GM21447 (cell line): ENCODE measurements around the gene PKNOX2.

ENCODE experiments used
- ATAC-seq: cut with Tn5 transposase; IDR thresholded peaks from one replicate; pipeline ENCODE4 v1.9.1; 2021; ENCODE audit not compliant: unreplicated experiment

PKNOX2 gene

DNA sequence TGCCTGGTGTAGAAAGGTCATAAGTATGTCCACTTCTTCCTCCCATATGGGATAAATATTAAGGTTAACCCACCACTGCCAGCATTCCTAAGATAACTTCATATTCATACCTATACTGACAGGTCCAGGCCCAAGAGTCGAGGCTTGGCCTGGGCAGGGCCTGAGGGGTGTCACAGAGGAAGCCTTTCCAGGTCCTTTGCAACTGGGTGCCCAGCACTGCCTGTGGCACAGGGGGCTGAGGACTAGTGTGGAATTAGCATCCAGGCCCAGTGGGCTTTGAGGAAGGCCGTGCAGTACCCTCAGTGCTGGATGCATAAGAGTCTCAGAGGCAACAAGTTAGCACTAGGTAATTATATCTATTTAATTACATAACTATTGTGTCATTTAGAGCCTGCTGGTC, 65.4 kb downstream of the PKNOX2 start:
- no peak for ATAC-seq

DNA sequence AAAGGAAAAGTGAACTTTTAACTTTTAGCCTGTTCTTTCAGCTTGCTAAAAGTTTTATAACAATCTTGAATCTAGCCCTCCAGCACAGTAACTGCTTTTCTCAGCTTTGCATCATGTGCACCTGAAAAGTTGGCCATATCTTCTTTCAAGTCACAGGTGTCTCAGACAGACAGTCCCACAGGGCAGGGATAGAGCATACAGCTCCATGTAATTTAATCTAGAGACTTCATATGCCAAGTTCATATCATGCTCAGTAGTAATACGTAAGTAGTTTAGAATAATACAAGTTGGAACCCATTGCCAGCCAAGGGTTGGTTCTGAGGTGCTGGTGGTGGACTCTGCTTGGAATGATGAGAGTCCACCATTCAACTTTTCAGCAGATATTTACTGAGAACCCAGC, 68.6 kb downstream of the PKNOX2 start:
- no peak for ATAC-seq

DNA sequence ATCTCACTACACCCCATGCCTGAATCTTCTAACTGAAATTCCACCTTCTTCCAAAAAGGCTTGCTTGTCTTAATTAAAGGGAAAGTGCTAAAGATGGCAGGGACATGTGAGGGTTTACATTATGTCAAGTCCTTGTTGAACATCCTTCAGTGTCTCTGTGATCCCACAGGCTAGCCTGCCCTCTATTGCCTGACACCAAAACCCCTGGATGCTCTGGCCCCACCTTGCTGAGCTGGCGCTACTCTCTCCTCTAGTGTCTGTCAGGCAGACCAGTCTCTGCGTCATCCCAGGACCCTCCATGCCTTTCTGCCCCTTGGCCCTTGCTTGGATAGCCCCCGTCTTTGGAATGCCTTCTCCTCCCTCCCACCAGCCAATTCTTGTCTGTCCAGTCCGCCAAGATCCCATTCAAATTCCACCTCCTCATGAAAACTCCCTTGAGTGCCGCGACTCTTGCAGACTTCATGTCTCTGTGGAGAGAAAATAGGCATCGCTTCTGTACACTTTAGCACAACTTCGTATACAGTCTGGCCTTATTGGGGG, 69.3 kb downstream of the PKNOX2 start:
- ATAC-seq: no peak

DNA sequence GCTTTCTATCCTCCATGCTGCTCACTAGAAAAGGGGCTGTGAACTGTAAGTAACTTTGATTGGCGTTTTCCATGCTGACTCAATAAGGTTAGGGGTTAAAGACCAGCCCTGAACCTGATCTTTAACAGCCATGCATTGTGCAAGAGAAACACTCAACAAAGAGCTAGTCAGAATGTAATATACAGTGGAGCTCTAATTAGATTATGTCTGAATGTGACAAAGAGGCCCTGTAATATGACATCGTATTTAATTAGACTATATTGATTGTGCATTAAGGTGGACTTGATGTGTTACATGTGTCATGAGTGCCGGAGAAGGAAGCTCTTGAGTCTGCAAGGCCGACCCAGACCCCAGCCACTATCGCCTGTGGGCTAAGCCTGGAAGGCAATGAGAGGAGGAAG, 70.5 kb downstream of the PKNOX2 start:
- no peak for ATAC-seq

DNA sequence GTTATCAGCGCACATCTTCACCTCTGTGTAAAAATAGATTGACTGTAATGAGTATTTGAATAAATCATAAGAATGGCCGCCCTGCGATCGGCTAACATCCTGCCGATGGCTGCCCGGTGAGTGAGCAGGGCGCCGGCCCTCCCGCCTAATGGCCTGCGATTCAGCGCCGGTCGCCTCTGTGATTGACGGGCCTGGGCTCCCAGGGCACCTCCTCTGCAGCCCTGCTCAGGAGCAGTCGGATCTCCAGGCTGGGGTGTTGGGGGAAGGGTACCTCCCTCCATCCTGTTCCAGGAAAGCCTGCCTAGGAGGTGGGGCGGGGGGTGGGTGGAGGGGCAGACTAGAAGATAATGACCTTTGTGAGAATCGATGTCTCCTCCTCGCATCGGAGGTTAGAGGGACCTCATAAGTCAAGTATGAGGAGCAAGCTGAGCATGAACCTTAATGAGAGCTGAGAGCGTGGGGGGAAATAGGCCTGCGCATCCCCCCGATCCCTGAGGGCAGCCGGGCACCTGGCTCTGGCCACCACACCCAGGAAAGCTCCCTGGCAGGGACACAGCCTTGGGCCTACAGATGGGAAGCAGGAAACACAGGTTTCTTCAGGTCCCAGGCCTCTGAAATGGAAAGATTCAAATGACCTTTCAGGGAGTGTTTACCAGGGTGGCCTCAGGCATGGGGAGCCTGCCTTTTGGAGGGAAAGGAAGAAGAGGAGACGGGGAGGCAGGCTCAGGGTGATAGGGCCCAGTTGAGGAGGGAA, 71.7 kb downstream of the PKNOX2 start:
- no peak for ATAC-seq

DNA sequence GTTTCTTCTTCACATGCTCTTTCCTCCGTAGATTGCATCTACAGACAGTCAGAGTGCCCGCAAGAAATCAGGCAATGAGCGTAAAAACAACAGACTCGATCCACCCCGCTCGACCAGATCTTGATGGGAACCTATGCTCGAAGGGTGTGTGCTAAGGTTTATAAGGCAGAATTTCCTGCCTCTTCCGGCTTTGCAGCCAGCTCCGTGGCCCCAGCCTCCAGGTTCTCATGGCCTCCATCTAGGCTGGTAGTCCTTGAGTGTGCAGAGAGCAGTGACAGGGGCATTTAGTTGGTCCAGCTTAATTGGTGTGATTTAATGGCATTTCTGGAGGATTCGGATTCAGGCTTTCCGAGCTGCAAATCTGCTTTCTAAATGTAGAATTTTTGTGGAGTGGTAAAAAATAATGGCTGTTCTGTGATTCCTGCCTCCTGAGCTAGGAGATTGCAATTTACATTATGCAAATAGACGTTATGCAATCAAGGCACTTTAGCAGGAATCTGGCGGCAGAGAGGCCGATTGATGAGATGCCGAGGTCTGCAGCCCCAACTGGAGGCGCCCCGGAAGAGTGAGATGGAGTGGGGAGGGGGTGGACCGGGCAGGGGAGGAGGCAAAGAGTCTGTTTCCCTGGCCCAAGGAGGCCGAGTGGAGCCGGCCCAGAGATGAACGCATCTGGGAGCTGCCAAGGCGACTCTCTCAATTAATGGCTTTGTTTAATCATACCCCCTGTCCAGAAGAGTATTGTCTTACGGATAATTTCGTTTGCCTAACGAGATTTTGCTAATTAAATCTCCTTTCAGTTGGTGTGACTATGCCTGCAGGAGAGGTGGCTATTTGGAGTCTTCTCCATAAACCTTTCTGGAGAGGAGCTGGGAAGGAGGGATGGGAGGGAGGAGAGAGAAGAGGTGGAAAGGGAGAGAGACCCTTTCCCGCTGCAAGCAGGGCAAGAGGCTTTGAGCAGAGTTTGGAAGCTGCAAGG, 75.3 kb downstream of the PKNOX2 start:
- ATAC-seq: no peak

DNA sequence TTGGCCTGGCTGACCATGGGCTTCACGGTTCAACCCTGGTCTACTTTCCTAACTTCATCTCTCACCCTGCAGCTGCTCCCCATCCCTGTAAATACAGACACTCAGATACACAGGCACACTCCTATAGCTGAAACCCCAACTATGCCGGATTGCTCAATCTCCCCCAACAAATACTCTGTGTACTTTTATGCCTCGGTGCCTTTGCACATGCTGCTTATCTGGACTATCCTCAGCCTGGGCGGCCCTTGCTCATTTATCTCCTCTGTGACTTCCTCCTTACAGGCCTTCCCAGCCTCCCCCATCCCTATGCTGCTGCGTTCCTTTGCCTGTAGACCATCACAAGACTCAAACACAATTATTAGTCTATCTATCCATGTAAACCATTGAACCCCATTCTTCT, 76.6 kb downstream of the PKNOX2 start:
- ATAC-seq: no peak

DNA sequence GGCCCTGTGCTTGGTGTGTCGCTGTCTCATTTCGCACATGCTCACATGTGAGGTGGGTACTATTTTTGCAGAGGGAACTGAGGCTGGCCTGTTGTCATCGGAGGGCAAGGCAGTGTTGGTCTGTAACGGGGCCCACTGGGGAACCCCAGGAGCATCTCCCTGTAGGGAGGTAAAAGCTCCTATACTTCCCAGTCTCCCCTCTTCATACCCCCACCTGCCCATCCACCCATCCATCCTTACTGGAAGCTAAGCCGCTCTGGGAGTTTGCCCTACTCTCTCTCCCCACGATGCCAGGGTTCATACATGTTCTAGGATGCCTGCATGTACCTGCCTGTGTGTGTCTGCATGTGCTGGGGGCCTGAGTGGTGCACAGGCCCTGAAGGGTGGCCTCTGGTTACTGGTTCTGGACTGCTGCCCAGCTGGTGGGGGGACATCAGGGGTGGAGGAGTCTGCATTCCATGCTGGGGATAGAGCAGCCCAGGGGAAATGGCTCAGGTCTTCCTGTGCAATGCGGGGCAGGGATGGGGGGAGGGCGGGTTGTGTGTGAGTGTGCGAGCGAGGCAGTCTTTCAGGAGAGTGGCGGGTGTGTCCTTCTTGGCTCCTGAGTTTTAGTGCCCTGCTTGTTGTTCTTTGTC, 77.7 kb downstream of the PKNOX2 start:
- ATAC-seq: no peak

DNA sequence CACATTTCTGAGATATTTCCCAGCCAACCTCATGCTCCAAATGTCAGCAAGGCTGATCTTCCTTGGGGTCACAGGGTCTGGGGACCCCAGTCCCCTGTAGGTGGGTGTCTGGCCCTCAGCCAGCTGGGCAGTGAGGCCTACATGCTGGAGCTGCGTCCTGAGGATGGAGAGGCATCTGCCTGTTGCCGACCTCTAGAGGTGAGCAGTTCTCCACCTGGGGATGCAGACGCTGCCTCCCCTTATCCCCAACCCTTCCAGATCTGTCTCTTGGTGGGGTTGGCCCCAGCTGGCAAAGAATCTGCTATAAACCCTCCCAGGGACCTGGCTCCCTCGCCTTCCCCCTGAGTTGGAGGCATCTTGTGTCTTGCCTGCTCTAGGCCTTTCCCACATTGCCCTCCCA, 79.6 kb downstream of the PKNOX2 start:
- ATAC-seq: no peak

DNA sequence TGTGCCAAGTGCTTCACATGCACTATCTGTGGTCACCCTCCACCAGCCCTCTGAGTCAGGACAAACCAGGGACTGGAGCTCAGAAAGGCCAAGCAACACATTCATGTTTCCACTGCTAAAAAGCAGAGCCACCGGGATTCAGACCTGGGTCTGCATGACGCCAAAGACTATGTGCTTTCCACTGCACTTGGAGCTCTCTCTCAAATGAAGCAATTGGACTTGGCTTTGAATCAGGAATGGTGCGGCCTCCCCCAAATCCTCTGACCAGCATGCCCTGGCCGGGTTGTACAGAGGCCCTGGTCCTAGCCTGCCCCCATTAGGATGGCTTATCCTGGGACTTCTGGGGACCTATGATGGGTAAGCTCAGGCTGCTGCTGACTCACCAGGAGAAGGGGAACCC, 80.7 kb downstream of the PKNOX2 start:
- no peak for ATAC-seq

DNA sequence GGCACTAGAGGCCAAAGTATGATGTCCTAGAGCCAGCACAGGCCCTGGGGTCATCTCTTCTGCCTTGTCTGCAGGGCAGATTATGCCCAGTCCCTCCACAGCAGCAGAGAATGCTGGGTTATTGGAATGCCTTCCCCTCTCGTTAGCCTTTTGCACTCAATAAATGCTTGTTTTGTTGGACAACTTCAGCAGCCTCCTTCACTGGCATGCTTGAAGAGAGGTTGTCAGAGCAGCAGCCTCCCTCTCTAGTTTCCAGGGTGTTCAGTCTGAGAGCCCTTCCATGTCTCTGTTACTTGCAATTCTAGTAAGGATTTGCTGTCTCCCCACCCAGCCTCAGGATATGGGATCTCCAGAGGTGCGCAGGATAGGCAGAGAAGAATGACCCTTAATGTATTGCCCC, 82.9 kb downstream of the PKNOX2 start:
- no peak for ATAC-seq

DNA sequence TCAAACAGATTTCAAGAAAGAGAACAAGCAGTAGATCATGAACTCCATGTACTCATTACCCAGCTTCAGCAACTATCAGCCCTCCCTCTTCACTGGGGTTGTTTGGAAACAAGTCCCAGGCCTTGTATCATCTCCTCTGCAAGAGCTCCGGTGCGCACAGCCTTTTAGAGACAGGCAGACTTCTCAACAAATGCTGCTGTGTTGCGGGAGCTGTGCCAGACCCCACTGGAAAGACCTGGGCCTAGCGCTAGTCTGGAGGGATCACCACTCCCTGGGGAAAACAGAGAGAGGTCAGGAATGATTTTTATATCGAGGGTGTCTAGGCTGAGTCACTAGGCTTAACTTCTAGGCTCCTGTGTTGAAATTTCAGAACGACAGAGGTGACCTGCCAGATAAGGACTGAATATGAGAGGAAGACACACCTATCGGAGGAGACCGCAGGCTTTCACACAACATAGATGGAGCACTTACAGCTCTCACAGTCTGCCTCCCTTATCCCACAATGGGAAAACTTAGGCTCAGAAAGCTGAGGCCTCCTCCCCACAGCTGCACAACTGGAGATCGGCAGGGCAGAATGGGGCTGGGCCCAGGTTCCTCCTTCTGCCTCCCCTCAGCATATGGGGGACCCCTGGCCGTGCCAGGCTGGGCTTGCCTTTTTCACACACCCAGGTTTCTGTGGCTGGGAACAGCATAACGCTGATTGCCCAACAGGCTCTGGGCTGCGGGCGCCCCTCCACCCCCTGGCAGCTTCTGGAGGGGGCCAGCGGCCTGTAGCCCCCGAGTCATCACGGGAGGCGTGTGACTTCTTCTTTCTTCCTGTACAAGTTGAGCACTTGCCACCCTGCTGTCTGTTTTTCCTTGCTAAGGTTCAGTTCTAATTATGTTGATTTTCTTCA, 86.0 kb downstream of the PKNOX2 start:
- no peak for ATAC-seq

DNA sequence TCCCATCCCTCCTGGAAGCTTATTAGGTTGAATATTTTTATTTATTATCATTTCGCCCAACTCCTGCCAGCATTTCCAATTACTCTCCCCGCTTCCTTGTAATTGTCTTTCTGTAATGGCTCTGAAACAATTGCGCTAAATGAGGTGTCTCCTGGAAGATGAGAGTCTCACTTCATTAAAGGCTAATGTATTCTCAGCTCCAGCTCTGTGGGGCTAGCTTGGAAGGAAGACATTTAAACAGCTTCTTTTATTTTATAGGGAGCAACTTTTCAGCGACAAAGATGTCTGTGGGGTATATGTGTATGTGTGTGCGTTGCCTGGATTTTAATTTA, 86.6 kb downstream of the PKNOX2 start:
- ATAC-seq: no peak

DNA sequence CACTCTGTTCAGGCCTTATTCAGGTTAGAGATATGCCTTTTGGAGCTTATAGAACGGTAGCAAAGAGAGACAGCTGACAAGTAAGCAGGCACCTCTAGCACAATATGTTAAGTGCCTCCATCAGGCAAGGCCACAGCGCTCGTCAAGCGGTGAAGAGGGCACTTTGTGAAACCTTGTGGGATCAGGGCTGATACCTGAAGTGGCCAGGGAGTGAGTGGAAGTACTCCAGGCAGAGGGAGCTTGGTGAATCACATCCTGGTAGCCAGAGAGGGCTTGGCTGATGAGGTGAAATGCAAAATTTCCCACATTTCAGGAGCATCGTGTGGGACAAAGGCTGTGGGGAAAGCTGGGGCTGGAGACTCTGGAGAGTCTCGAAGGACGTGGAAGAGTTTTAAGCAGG, 87.4 kb downstream of the PKNOX2 start:
- ATAC-seq: no peak

DNA sequence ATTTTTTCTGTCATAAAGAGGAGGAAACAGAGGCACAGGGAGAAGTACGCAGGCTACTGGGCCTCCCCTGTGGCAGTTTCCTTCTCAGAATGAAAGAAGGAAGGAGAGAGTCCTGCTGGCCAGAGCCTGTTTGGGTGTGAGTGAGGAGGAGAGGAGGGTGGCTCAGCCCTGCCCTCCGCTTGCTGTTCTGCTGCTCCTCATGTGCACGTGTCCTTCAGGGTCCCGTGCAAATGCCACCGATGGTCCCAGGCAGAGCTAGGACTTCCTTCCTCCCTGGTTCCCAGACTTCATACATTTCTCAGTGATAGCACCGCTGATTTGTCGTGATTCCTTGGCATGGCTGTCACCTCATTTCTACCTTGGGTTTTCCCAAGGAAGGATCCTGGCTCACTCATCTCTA, 88.7 kb downstream of the PKNOX2 start:
- ATAC-seq: no peak

DNA sequence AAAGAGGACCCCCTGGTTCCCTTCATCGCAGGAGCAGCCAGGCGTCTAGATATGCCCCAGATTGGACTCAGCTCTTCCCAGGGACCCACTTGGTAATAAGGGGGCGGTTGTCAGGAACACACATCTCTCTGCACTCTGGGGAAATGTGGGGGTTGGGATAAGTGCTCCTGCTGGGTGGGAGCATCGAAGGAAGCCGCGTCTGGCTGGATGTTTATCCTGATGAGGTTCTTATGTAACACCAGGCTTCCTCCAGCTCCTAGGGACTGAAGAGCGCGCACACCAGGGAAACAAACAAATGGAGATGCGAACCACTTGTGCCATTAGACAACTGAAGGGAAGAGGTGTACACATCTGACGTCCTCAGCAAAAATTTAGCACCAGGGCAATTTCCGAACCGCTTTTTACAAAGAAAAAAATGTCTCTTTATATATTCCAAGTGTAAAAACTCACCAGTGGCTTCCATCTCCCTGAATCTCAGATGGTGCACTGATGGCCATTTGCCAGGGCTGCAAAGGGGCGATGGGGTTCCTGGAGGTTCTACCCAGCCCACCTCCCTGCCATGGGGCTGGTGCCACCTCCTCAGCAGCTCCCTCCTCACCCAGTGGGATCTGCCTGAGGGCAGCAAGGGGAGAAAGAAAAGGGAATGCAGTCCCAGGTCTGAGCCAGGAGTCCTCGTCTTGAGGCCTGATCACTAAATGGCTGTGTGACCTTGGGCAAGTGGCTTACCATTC, 89.4 kb downstream of the PKNOX2 start:
- ATAC-seq: no peak

DNA sequence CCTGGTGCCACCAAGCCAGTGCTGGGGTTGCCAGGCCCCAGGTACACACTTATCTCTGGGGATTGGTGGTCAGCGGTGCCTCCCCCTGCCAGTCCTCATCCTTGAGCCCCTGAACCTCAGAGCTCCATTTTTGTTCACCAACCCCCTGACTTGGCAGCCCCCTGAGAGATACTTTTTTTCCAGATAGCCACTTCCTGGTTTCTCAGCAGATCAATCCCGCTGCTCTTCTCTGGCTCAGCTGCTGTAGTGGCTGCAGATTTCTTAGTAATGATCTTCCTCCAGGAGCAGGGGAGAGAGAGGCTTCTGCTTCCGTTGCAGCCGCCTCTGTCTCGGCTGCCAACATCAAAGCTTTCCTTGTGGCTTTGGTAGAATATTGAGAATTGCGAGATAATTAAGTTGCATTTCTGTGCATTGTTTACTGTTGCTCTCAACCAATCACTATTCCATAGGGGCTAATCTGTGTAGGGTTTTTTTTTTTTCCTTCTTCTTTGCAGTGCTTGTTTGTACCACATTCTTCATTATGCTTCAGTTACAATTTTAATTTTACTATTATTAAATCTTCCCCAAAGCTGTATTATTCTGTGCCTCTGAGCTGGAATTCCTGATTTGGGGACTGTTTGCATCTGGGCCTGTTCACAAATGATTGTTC, 92.1 kb downstream of the PKNOX2 start:
- no peak for ATAC-seq

DNA sequence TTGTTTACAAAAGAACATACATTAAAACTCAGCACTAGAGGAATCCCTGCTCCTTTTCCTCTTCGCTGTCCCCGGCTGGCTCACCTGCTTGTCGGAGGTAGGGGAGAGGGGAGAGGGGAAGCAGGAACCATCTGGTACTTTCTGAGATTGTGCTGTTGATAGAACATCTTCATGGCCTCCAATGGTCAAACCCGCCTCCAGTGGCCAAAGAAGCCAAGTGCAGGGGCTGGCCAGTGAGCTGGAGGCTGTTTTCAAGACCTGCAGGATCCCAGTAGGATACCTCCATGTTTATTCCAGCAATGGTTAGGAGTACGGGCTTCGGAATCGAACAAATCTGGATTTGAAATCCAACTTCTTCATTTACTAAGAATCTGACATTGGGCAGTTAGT, 92.6 kb downstream of the PKNOX2 start:
- no peak for ATAC-seq

DNA sequence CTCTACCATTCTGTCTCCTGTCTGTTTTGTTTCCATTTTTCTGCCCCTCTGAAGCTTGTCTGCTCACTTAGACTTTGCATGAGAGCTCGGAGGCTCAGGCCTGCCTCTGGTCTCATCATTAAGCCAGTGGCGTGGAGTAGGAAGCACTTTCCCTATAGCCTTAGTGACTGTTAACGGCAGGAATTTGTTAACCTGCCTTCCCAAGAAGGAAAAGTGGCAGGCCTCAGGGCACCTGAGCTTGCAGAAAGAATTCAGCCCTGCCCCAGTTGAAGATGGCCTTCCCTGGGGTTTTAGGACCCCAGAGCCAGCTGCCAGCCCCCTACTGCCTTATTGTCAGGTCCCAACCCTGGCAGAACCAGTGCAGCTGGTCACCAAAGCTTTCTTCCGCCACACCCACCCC, 93.2 kb downstream of the PKNOX2 start:
- no peak for ATAC-seq
